CD4-positive, alpha-beta T cell (primary cell): ENCODE results near the gene SUPT4H1. TPM values are rescaled to one million over a fixed set of nuclear protein-coding genes. Genes with fewer than 3 reads are reported as not detected.

Experiments used
- ATAC-seq: fragments of 200-7000 bp; cut with Tn5 transposase; one replicate; pipeline ENCODE4 v1.10.0; 2022; ENCODE audit warnings: mild to moderate bottlenecking; ENCODE audit not compliant: poor library complexity
- CTCF ChIA-PET: fragments of 350-600 bp; sonication (Branson Sonifier 250); formaldehyde crosslinking; loops from one replicate; lab custom pipeline; 2021; ENCODE audit warnings: antibody characterized with exemption, inconsistent platforms; lab: Charles Lee
- POLR2A ChIA-PET: fragments of 350-600 bp; sonication (Branson Sonifier 250); formaldehyde crosslinking; loops from one replicate; lab custom pipeline; 2021; ENCODE audit warnings: antibody characterized with exemption, inconsistent platforms; lab: Charles Lee
- DNase-seq, 14 experiments: peaks; one replicate each; pipeline ENCODE4 v3.0.0-alpha.2; 2013 to 2020; ENCODE audit warnings: mixed read lengths in 2 of 14
- H3K27ac ChIP-seq, 2 donors: one replicate each; pipeline versions ENCODE4 v1.5.1 to v1.7.0; 2013; ENCODE audit warnings: low read length in 2 of 2, low read depth in 1 of 2, mild to moderate bottlenecking in 1 of 2
- H3K27me3 ChIP-seq, 2 experiments: 1 replicate in 1 of 2; 2 replicates in 1 of 2; pipeline versions ENCODE4 v1.6.1 to v1.7.0; 2013; ENCODE audit warnings: low read length in 2 of 2, control low read depth in 1 of 2, mild to moderate bottlenecking in 1 of 2, moderate library complexity in 1 of 2; ENCODE audit not compliant: insufficient read depth in 2 of 2, control insufficient read depth in 1 of 2
- H3K36me3 ChIP-seq: one replicate; pipeline ENCODE4 v1.6.1; 2013; ENCODE audit warnings: low read length, control low read depth; ENCODE audit not compliant: insufficient read depth
- H3K4me1 ChIP-seq: one replicate; pipeline ENCODE4 v1.6.1; 2013; ENCODE audit warnings: low read length, control low read depth; ENCODE audit not compliant: insufficient read depth
- H3K4me3 ChIP-seq: one replicate; pipeline ENCODE4 v1.5.1; 2013; ENCODE audit warnings: mild to moderate bottlenecking, low read length, moderate library complexity
- H3K9me3 ChIP-seq, 2 experiments: 1 replicate in 1 of 2; 2 replicates in 1 of 2; pipeline versions ENCODE4 v1.6.1 to v1.7.0; 2013; ENCODE audit warnings: low read length in 2 of 2, mild to moderate bottlenecking in 2 of 2, control low read depth in 1 of 2, moderate library complexity in 1 of 2; ENCODE audit not compliant: control insufficient read depth in 1 of 2, insufficient read depth in 1 of 2
- H3K27ac Mint-ChIP-seq: one replicate; pipeline ENCODE4 v1.8.0; 2020; ENCODE audit warnings: mixed read lengths
- H3K27me3 Mint-ChIP-seq: one replicate; pipeline ENCODE4 v1.8.0; 2021; ENCODE audit warnings: mixed read lengths
- H3K36me3 Mint-ChIP-seq: one replicate; pipeline ENCODE4 v1.8.0; 2021; ENCODE audit warnings: low read depth, mixed read lengths
- H3K4me1 Mint-ChIP-seq: one replicate; pipeline ENCODE4 v1.8.0; 2021; ENCODE audit warnings: low read depth, mixed read lengths
- H3K4me3 Mint-ChIP-seq: one replicate; pipeline ENCODE4 v1.8.0; 2020; ENCODE audit warnings: mild to moderate bottlenecking, mixed read lengths
- H3K9me3 Mint-ChIP-seq: one replicate; pipeline ENCODE4 v1.8.0; 2020; ENCODE audit warnings: mixed read lengths
- intact Hi-C, 2 experiments: fragments of 100-400 bp; cut with DNase I in 1 of 2; cut with micrococcal nuclease in 1 of 2; formaldehyde crosslinking; loops; one replicate each; pipeline versions ENCODE4 v1.15.1 to v1.9.0; 2023 to 2025; cut with DNase I, micrococcal nuclease
- total RNA-seq, 174 experiments: library from RNA in 2 of 174; stranded (reverse) in 2 of 174; gene quantifications; one replicate each; pipeline ENCODE4 v1.2.3 and lab custom pipeline; 2021 to 2026
- TF ChIP-seq, protein P1 (sequence below): fragments of 200-600 bp; IDR thresholded peaks from one replicate; pipeline ENCODE4 v1.8.0; 2022; ENCODE audit warnings: antibody characterized with exemption, mild to moderate bottlenecking

The SUPT4H1 gene
- total RNA-seq, 2 experiments from 2014 or later, result 46.5 to 47.0 TPM

- H3K27me3 Mint-ChIP-seq, result no peaks in the 10 kb centered on the region
- H3K4me1 Mint-ChIP-seq, result peaks cover 80% of the 10 kb centered on the region
- H3K4me1 ChIP-seq, result peaks cover 84% of the 10 kb centered on the region
- intact Hi-C loops, result loop anchor here (1.0 to 10.0 kb wide), 8 partner anchors 8 to 1252 kb away; partner anchors contain the start of genes AKAP1 (in 1 of the 2), MRPS23 (in 1 of the 2), MTMR4 (in 1 of the 2) and SUPT4H1 (in 1 of the 2)
- H3K4me3 Mint-ChIP-seq, result peak overlapping the region; percentile 90
- H3K27me3 ChIP-seq, result no peaks in the 10 kb centered on the region
- TF ChIP-seq, protein P1, sequence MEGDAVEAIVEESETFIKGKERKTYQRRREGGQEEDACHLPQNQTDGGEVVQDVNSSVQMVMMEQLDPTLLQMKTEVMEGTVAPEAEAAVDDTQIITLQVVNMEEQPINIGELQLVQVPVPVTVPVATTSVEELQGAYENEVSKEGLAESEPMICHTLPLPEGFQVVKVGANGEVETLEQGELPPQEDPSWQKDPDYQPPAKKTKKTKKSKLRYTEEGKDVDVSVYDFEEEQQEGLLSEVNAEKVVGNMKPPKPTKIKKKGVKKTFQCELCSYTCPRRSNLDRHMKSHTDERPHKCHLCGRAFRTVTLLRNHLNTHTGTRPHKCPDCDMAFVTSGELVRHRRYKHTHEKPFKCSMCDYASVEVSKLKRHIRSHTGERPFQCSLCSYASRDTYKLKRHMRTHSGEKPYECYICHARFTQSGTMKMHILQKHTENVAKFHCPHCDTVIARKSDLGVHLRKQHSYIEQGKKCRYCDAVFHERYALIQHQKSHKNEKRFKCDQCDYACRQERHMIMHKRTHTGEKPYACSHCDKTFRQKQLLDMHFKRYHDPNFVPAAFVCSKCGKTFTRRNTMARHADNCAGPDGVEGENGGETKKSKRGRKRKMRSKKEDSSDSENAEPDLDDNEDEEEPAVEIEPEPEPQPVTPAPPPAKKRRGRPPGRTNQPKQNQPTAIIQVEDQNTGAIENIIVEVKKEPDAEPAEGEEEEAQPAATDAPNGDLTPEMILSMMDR, result no peak
- peaks cover 10% of the 10 kb centered on the region for H3K36me3 ChIP-seq
- DNase-seq, result peak in 3 of 14 experiments; percentile 28 to 44 (median 37)
- no peaks in the 10 kb centered on the region for H3K9me3 Mint-ChIP-seq
- POLR2A ChIA-PET, result interaction anchor here (0.6 to 18.5 kb wide), 14 partner anchors 9 to 1734 kb away, joined by 3 to 1359 read pairs (median 6); partner anchors contain the start of genes HSF5, MTMR4, PRR11 and RNF43
- peaks cover 49% of the 10 kb centered on the region for H3K36me3 Mint-ChIP-seq
- peak overlapping the region; percentile 84 for H3K4me3 ChIP-seq
- H3K9me3 ChIP-seq, result no peaks in the 10 kb centered on the region
- no peak for ATAC-seq
- CTCF ChIA-PET, result interaction anchor here (0.7 to 7.9 kb wide), 6 partner anchors 8 to 81 kb away, joined by 3 to 59 read pairs (median 8); partner anchors contain the start of gene RNF43
- peak overlapping the region; percentile 97 to 98 for H3K27ac ChIP-seq
- H3K27ac Mint-ChIP-seq, result peak overlapping the region; percentile 84
Observed at GRCh38 chr17:58336456-58337209, 15.4 kb downstream of the SUPT4H1 start.

GRCh38 chr17:58335779-58336455, 16.1 kb downstream of the SUPT4H1 start:
- Mint-ChIP-seq H3K36me3 (peaks cover 54% of the 10 kb centered on the region), H3K4me1 (peaks cover 73% of the 10 kb centered on the region), H3K27ac (peak overlapping the region; percentile 84), H3K27me3 (no peaks in the 10 kb centered on the region), H3K9me3 (no peaks in the 10 kb centered on the region), H3K4me3 (peak overlapping the region; percentile 90)
- CTCF ChIA-PET, result interaction anchor here (0.7 to 7.9 kb wide), 5 partner anchors 9 to 77 kb away, joined by 3 to 59 read pairs (median 6); no protein-coding TSS in a partner anchor
- intact Hi-C loops, result loop anchor here (1.0 to 10.0 kb wide), 8 partner anchors 8 to 1251 kb away; partner anchors contain the start of genes AKAP1 (in 1 of the 2), MRPS23 (in 1 of the 2), MTMR4 (in 1 of the 2) and SUPT4H1 (in 1 of the 2)
- TF ChIP-seq, protein P1, result no peak
- Histone ChIP-seq H3K36me3 (peaks cover 15% of the 10 kb centered on the region), H3K4me3 (peak overlapping the region; percentile 84), H3K9me3 (no peaks in the 10 kb centered on the region), H3K27me3 (no peaks in the 10 kb centered on the region), H3K27ac (peak overlapping the region; percentile 97 to 98), H3K4me1 (peaks cover 77% of the 10 kb centered on the region)
- DNase-seq (peak in 13 of 14 experiments; percentile 60 to 91 (median 74)), ATAC-seq (peak; percentile 36)
- POLR2A ChIA-PET, result interaction anchor here (1.0 to 18.5 kb wide), 9 partner anchors 10 to 1733 kb away, joined by 3 to 1359 read pairs (median 7); partner anchors contain the start of genes PRR11, RNF43, SKA2 and SUPT4H1
